NCI-H1105 treated with DMSO at 0.1 percent for 48 hours (cell line): ENCODE data around the gene ADGRB3.

Experiments
- DNase-seq: peaks from one replicate; lab custom pipeline; 2025; lab: John Stamatoyannopoulos, UW

ADGRB3 gene

GRCh38 chr6:69128411-69128810 lies 493.3 kb downstream of the ADGRB3 start:
- no peak for DNase-seq

DNA sequence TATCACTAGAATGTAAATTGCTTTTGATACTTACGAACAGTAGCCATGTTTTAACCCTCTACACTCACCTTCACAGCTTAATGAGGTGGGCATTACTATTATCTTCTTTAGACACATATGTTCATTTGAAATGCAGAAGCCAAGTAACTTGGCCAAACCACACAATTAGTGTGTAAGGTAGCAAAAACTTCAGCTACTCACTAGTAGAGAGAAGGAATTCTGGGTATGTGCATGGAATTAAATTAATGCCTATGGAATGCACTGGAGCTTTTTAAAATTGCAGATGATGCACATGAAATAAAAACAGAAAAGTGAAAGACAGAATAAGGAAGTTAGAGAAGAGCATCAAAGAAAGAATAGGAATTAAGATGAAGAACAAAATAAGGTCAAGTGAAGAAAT lies 494.0 kb downstream of the ADGRB3 start:
- DNase-seq: no peak

DNA sequence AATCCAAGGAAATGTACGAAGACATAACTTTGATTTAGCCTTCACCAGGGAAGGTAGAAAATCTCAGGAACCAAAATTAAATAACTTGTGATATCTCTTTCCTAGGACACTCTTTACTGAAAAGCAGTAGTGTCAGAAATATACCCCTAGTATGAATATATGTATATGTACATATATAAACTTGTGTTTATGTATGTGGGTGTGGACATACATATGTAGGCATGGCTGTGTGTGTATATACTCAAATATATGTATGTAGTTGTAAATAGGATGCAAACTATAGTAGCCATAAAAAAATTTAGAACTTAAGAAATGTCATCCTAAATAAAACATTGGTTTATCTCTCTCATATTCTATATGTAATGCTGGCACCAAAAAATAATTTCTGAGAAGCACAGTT lies 500.8 kb downstream of the ADGRB3 start:
- DNase-seq: no peak

DNA sequence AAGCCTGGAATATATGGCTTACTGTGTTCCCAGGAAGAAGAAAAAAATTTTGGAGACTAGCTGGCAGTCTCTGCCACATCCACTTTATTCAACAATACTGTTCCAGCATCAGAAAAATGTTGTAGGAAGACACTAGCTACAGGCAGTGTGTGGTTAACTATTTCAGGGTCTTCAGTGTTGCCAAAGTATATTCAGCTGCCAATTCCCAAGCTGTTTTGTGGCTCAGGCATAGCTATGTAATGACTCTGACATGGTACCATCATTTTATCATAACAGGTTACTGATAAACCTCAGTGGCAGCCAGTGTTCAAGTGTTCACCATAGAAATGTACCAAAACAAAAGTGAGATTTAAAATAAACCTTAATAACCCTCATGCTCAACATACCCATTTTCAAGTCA lies 503.1 kb downstream of the ADGRB3 start:
- DNase-seq: no peak

GRCh38 chr6:69138893-69139494 lies 503.9 kb downstream of the ADGRB3 start:
- no peak for DNase-seq

GRCh38 chr6:69145062-69145461 lies 510.0 kb downstream of the ADGRB3 start:
- DNase-seq: no peak

GRCh38 chr6:69146385-69146784 lies 511.3 kb downstream of the ADGRB3 start:
- no peak for DNase-seq

DNA sequence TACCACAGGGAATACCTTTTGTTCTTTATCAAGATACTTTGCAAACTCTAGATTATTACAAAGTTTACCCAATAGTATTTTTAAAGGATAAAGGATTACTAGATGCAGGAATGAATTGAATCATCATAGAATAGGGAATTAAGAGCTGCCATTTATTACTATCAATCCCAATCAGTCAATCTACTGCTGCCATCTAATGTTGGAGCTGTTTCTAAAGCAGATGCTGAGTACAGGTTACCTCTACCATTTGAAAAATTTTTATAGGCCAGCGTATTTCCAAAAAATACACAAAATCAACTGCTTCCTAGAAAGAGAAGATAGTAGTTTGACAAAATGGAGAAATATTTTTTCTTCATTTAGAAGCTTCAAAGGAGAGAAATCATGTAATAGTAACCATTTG lies 520.4 kb downstream of the ADGRB3 start:
- peak; percentile 19 for DNase-seq

- DNase-seq: no peak
Measured at GRCh38 chr6:69162811-69163210, 527.7 kb downstream of the ADGRB3 start.

GRCh38 chr6:69164564-69165229 lies 529.6 kb downstream of the ADGRB3 start:
- peak; percentile 88 for DNase-seq

DNA sequence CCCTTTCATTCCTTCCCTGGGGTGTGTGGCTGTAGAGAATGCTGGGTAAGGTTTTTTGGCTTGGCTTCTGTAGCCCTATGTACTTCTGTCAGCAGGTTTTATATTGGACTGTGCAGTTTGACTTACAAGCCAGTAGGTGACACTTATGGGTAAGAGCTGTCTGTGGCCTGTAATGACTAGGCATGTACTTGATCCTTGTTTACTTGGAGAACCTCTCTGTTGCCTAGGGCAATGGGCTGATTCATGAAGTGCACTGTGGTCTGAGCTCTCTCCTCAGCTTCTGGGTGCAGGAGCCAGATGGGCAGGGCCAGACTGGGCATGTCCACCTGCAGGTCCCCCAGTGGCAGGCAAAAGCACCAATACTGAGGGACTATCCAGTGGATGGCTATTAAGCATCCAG lies 544.6 kb downstream of the ADGRB3 start:
- no peak for DNase-seq

- no peak for DNase-seq
Measured at GRCh38 chr6:69180361-69181067, 545.4 kb downstream of the ADGRB3 start.

- DNase-seq: no peak
Measured at GRCh38 chr6:69181964-69182363, 546.9 kb downstream of the ADGRB3 start.

DNA sequence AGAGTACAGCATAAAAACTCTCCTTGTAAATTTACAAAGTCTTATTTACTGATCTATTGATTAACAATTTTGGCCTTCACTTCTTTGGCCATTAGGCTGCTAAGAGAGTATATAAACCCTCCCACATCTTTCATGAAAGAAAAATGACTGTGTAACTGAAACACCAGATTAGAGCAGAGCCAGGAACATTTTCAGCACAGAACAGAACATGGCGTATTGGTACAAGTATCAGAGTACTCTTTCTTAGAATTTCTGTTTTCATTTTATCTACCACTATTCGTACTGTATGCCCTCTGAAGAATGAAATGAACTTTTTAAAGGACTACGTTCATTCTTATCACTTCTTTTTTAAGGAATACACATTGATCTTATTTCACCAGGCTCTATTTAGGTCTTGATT lies 550.2 kb downstream of the ADGRB3 start:
- no peak for DNase-seq

GRCh38 chr6:69202768-69203167 lies 567.7 kb downstream of the ADGRB3 start:
- DNase-seq: no peak

DNA sequence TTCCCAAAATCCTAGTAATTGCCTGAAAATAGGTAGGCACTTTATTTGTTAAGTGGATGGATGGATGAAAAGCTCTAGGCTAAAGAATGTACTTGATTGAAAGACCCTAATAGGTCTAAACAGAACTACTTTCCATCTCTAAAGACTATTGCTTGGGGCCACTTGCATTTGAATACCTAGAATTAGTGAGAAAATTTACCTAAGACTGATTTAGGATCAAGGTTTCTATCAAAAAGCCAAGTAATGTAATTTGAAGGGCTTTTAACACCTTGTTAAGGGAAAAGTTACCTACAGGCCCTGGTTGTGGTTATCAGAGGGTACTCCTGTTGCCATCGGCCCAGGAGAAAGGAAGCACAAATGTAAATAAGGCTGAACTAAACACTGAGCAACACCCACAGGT lies 581.0 kb downstream of the ADGRB3 start:
- DNase-seq: no peak

DNA sequence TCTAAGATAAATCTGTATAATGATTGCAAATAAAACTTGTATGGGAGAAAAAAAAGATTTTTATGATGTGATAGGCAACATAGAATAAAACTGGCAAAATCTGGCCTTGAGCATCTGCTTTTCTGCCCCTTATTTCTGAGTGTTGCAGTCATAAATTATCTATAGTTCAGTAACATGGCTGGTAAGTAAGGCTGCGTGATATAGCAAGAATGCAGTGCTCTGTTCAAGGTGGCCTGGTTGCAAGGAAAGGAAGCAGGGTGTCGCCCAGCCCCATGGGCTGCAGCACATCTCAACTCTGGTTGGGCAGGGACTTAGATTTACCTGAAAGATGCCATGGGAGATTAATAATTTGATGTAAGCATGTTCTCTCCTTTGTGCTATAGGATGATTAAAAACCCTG lies 582.3 kb downstream of the ADGRB3 start:
- DNase-seq: no peak

GRCh38 chr6:69220375-69220774 lies 585.3 kb downstream of the ADGRB3 start:
- no peak for DNase-seq

DNA sequence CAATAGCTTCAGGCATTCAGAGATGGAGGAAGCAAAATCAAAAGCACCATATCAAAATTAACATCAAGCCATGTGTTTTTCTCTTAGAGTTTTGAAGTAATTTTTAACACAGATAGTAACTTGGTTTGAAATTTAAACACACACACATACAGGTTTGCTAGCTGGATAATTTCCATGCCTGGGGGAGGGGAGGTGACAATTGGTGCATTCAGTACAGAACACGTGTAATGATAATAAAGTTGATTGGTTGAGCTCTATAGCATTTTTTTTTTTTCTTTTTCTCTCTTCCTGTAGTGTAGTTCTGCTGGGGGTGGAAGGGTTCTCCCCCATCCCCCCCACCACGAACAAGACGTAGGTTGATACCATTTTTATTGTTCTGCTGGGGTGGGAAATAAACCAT lies 596.9 kb downstream of the ADGRB3 start:
- no peak for DNase-seq

DNA sequence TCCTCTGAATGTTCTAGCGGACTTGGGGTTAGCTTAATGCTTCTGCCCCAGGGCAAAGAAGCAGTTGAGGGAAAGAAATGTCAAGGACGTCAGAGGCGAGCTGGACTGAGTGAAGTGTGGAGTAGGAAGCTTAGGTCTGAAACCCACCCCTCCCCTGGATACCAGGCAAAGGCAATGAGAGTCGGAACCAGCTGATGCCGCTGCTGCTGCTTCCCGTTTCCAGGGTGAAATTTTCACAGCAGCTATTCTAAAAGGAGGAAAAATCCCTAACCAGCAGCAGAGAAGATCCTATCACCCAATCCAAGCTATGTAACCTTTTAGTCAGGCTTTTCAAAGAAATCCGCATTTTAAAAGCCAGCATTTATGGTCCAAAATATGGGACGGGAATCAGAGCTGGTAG lies 597.4 kb downstream of the ADGRB3 start:
- DNase-seq: peak; percentile 65

GRCh38 chr6:69232911-69233448 lies 597.9 kb downstream of the ADGRB3 start:
- peak; percentile 80 for DNase-seq

- no peak for DNase-seq
Measured at GRCh38 chr6:69238067-69238466, 603.0 kb downstream of the ADGRB3 start.

DNA sequence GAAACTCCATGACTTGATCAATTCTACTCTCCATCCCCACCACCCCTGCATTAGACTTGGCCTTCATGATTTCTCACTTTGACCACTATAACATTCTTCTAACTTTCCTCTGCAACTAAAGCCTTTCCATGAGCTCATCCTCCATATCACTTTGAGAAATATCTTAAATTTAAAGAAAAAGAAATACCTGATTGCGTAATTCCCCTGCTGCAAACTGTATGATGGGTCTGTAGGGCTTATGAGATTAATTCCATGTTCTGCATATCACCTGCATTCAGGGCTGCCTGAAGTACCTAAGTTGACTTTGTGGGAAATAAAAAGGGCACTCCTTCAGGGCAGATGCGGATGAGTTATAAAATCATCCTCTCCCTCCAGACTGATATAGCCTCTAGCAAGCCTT lies 611.9 kb downstream of the ADGRB3 start:
- no peak for DNase-seq
